Lower lobe of right lung (tissue), 1 donor: ENCODE data around the gene THAP4. TPM values are rescaled to one million over a fixed set of nuclear protein-coding genes. Genes with fewer than 3 reads are reported as not detected.

ENCODE experiments used
- total RNA-seq: library from RNA; stranded (reverse); fragmentation: NEBNext Ultra II Directional; extraction: Animal tissue kit (Norgen Biotek cat#: 25700); gene quantifications from one replicate; pipeline ENCODE4 v1.2.1, GENCODE V29; 2021
- donor health status: DM: no; HTN: yes; CAD: no; lungs with severe emphysema.

Gene THAP4
- total RNA-seq, 1 donor from 2014 or later = 39.8 TPM

Other genes starting within 250 kb of the THAP4 start
- 125 TPM for gene STK25, start 128.6 kb downstream of the THAP4 start, total RNA-seq
- gene BOK, start 78.4 kb downstream of the THAP4 start, total RNA-seq = 44.2 TPM
- 62.7 TPM for gene ATG4B, start 535 bp upstream of the THAP4 start, total RNA-seq
- gene DTYMK, start 49.7 kb upstream of the THAP4 start, total RNA-seq = 17.3 TPM
- gene ING5, start 64.9 kb upstream of the THAP4 start, total RNA-seq = 36.5 TPM
- 29.4 TPM for gene D2HGDH, start 97.5 kb upstream of the THAP4 start, total RNA-seq
- gene GAL3ST2, start 139.7 kb upstream of the THAP4 start, total RNA-seq = not detected
- not detected for gene NEU4, start 172.0 kb upstream of the THAP4 start, total RNA-seq
- gene PDCD1, start 221.7 kb upstream of the THAP4 start, total RNA-seq = 1.4 TPM
- not detected for gene RTP5, start 232.6 kb upstream of the THAP4 start, total RNA-seq